ENCODE results near the gene MS4A10. TPM values are rescaled to one million over a fixed set of nuclear protein-coding genes. Genes with fewer than 3 reads are reported as not detected.

MS4A10 gene
- polyA plus RNA-seq, 12 donors: not detected

DNA sequence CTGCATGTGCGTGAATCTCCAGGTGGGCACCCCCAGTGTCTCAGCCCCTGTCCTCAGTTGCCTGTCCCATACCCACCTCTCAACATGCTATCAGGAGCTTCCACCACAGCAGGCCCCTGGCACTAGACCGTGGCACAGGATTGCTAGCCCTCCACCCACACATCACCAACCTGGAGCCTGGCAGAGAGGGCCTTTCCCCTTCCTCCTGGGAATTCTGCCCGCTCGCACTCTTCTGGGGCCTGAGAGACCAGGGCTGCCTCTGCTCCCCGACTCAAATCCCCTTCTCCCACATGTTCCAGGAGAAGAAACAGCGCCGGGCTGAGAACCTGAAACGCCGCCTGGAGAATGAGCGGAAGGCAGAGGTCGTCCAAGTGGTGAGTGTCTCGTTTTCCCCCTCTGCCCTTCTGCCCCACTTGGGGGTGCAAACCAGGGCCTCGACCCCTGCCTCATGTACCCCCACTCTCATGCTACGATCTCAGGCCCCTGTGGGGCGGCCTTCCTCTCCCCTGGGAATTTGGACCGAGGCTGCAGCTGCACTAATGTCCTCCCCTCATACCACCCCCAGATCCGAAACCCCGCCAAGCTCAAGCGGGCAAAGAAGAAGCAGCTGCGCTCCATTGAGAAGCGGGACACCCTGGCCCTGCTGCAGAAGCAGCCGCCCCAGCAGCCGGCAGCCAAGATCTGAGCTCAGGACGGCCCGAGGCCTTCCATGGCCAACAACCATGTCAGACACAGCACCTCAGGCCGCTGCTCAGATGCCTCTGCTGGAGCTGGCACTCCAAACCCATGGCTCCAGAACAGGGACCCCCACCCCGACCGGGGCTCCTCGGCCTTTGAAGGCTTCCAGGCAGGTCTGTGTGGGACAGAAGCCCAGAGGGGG, 64.7 kb downstream of the MS4A10 start:
- no peak for DNase-seq

Other genes with a start within 250 kb of the MS4A10 start
- gene MS4A8, start 85.7 kb upstream of the MS4A10 start, polyA plus RNA-seq (ENCODE audit: insufficient read length in 12 of 12): 10 to 100 TPM in 1 of 12 donors, 1 to 10 TPM in 9, not detected in 2; 3.6 to 12.1 (median 5.7) TPM
- not detected for gene MS4A18, start 60.6 kb upstream of the MS4A10 start, polyA plus RNA-seq (ENCODE audit: insufficient read length in 12 of 12)
- not detected for gene MS4A15, start 28.5 kb upstream of the MS4A10 start, polyA plus RNA-seq (ENCODE audit: insufficient read length in 12 of 12)
- gene CCDC86, start 56.8 kb downstream of the MS4A10 start, polyA plus RNA-seq (ENCODE audit: insufficient read length in 12 of 12): 10 to 100 TPM in 11 of 12 donors, not detected in 1; 13.7 to 24.7 (median 17.4) TPM
- 1 to 10 TPM in 2 of 12 donors, under 1 TPM in 8, not detected in 2; 0.64 to 1.2 (median 0.76) TPM for gene PTGDR2, start 70.6 kb downstream of the MS4A10 start, polyA plus RNA-seq (ENCODE audit: insufficient read length in 12 of 12)
- under 1 TPM in 3 of 12 donors, not detected in 9; 0.11 to 0.24 (median 0.15) TPM for gene ZP1, start 82.2 kb downstream of the MS4A10 start, polyA plus RNA-seq (ENCODE audit: insufficient read length in 12 of 12)
- gene PRPF19, start 121.3 kb downstream of the MS4A10 start, polyA plus RNA-seq (ENCODE audit: insufficient read length in 12 of 12): 10 to 100 TPM in 11 of 12 donors, not detected in 1; 53.4 to 83.9 (median 64.8) TPM
- gene TMEM109, start 128.8 kb downstream of the MS4A10 start, polyA plus RNA-seq (ENCODE audit: insufficient read length in 12 of 12): 100 to 1,000 TPM in 5 of 12 donors, 10 to 100 TPM in 6, not detected in 1; 80.2 to 123 (median 97.2) TPM
- gene TMEM132A, start 139.1 kb downstream of the MS4A10 start, polyA plus RNA-seq (ENCODE audit: insufficient read length in 12 of 12): 10 to 100 TPM in 11 of 12 donors, not detected in 1; 21.7 to 52.2 (median 35.2) TPM
- 10 to 100 TPM in 11 of 12 donors, not detected in 1; 14.1 to 49.0 (median 21.4) TPM for gene SLC15A3, start 166.8 kb downstream of the MS4A10 start, polyA plus RNA-seq (ENCODE audit: insufficient read length in 12 of 12)
- gene CD6, start 186.3 kb downstream of the MS4A10 start, polyA plus RNA-seq (ENCODE audit: insufficient read length in 12 of 12): 1 to 10 TPM in 2 of 12 donors, under 1 TPM in 8, not detected in 2; 0.33 to 2.1 (median 0.81) TPM